Testis (tissue), 2 donors: ENCODE measurements around the gene AKR1C8.
"Not testable (repeated sequence)": the region's sequence is repeated elsewhere in the genome, so short reads cannot be mapped to it uniquely, and the experiment has no call there.

Experiments used
- CTCF ChIP-seq, 3 experiments: fragments of 450-650 bp in 2 of 3; fragments of 200-600 bp in 1 of 3; sonication (generic) in 1 of 3; IDR thresholded peaks; one replicate each; pipeline ENCODE4 v1.5.1; 2016 to 2019; ENCODE audit warnings: antibody characterized with exemption in 3 of 3, mild to moderate bottlenecking in 2 of 3, moderate library complexity in 1 of 3
- POLR2A ChIP-seq: fragments of 450-650 bp; IDR thresholded peaks from one replicate; pipeline ENCODE4 v1.6.1; 2017; ENCODE audit warnings: antibody characterized with exemption, mild to moderate bottlenecking, moderate library complexity

GRCh38 chr10:5175581-5175980 is 9.4 kb downstream of the AKR1C8 start:
- TF ChIP-seq CTCF (IDR thresholded peaks at IDR 0.05); POLR2A: not testable (repeated sequence)
